Esophagus squamous epithelium (tissue), 4 donors: Measurements from ENCODE around the gene RIPK3.

Experiments used
- CTCF ChIP-seq, 6 experiments: fragments of 450-650 bp in 4 of 6; fragments of 200-600 bp in 2 of 6; sonication (generic) in 2 of 6; IDR thresholded peaks; one replicate each; pipeline ENCODE4 v1.5.1; 2016 to 2019; ENCODE audit warnings: antibody characterized with exemption in 6 of 6, mild to moderate bottlenecking in 4 of 6, moderate library complexity in 4 of 6
- POLR2A ChIP-seq, 4 donors: fragments of 450-650 bp; IDR thresholded peaks; one replicate each; pipeline ENCODE4 v1.6.1; 2017; ENCODE audit warnings: antibody characterized with exemption in 4 of 4, mild to moderate bottlenecking in 4 of 4, moderate library complexity in 3 of 4

- TF ChIP-seq CTCF (IDR thresholded peaks at IDR 0.05) (no peak), POLR2A (IDR thresholded peaks at IDR 0.05) (no peak)
Measured at GRCh38 chr14:24290746-24291145, 49.0 kb downstream of the RIPK3 start.
